CD4-positive, alpha-beta T cell treated with Interleukin-6 for 4 hours (primary cell): Measurements from ENCODE around the gene STX3.
A peak's percentile ranks its signal among the peaks of the same experiment; 100 is the strongest.
"Not testable (repeated sequence)": the region's sequence is repeated elsewhere in the genome, so short reads cannot be mapped to it uniquely, and the experiment has no call there.

Source experiments
- DNase-seq: peaks from one replicate; pipeline ENCODE4 v3.0.0-alpha.2; 2020; ENCODE audit warnings: mixed read lengths

STX3 gene

DNA sequence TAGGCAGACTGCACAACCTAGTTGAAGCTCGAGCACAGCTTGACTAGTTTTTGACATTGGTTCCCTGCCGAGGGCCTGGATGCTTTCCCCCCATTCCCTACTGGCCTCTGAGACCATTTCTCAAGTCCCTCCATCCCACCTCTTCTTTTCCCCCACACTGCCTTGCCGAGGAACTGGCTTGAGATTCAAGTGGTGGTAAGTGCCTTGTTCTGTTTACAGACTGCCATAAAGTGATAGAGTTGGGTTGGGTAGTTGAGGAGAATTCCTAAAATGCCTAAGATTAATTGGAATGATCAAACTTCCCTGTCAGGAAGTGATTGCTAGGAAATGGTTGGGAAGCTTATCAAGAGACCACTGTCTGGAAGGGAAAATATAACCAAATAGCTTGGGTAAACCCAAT lies 39.2 kb downstream of the STX3 start:
- DNase-seq: no peak

DNA sequence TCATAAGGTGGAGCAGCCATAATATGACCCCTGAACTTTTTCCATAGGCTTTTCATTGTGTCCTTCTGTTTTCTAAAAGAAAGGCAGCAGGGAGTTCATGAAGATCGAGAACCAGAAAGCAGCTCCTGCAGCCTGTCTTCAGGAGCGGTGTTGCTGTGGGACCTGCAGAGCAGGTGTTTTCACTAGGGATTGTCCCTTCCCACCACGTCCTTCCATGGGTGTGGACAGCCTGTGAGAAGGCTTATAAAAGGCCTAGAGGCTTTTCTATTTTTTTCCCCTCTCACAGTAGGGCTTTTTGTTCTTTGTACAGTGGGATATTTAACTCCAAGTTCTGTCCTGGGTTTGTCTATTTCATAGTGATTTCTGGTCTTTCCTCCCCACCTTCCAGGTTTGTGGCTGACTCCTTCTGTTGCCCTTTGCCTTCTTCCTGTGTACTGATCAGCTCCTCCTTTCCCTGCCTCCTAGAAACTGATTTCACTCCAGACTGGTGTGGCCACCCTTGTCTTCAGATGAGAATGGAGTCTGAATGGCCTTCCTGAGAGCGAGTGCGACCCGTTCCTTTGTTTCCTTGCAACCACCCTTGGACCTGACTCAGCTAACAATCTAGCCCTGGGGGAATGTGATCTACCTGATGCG lies 45.3 kb downstream of the STX3 start:
- no peak for DNase-seq

DNA sequence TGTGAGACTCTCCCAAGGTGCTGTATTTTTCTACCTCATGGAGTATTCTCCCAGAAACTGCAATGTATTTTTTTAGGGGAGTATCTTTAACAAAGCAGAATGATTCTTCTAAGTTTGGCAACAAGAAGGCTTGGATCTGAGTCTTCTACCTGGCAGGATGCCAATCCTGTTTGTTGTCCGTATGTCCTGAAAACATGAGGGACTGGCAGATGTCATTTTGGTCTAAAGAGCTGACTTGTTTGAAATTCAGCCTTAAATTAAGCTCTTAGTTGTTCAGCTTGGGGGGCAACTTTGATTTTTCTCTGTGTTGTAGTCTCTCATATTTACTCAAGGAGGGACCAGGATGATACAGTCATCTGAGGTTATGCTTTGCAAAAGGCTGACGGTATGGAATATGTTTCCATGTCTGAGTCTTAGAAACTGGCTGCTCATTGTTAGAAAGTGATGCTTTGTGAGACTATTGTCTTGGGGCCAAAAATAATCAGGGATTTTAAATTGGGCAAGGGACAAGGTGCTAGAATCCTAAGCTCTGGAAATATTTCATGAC lies 46.1 kb downstream of the STX3 start:
- no peak for DNase-seq

DNA sequence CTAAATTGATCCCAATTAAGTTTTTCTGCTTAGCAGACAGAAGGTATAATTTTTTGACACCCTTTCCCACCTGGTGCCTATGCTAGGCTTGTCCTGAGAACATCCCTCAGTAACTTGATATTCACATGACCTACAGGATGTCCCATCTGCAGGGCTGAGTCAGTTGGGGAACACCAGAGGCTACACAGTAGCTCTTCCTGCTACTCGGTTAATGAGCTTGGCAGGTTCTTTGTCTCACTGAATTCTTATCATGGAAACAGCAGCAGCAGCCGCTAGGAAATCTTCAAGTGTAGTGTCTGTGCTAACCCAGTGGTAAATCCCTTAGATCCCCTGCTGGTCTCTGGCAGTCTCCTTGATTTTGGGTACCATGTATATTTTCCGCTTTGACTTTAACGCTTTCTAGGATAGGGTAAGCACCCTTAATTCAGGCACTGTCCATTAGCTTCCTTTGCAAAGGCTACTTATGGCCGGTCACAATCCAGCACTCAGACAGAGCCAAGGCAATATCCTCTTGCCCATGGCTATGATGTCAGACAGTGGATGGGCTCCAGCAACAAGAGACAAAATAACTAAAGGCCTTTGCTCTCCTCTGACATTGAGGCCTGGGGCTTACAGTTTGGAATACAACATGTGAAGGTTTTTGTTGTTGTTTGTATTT lies 46.9 kb downstream of the STX3 start:
- DNase-seq: no peak

DNA sequence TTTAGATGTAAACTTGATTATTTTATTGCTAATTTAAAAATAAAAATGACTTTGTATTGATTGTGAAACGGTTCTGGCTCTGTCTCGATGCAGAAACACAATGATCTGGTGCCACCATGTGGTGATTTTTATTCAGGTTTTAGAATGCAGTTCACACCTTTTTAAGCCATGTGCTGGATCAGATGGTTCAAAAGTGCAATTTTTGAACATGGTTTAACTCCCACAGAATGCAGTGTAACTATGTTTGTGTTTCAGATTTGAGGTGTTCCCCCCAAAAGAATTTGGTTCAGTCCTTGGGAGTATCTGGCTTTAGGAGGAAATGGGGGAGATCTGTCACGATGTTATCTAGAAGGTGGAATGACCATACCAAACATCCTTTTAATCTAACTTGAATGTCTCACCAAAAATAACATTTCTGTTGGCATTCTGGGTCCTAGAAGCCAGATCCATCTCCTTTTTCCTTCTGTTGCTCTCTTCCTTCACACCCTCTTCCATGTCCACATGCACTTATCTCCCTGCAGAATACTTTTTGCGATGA lies 47.5 kb downstream of the STX3 start:
- DNase-seq: peak; percentile 56

DNA sequence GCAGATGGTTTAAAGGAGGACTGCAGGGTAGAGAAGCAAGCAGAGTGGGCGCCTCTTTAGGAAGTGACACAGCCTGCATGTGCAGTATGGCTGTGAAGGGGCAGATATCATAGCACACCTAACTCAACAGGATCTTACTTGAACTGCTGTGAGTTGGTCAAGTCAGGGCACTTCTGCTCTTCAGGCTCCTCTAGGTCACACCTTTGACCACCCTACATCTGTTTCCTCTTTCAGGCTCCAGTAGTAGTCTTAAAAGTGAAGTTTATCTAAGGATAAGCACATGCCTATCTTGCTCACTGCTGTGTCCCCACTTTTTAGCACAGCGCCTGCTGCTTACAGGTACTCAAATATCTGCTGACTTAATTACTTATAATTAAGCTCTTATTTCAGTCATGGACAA lies 48.9 kb downstream of the STX3 start:
- no peak for DNase-seq

DNA sequence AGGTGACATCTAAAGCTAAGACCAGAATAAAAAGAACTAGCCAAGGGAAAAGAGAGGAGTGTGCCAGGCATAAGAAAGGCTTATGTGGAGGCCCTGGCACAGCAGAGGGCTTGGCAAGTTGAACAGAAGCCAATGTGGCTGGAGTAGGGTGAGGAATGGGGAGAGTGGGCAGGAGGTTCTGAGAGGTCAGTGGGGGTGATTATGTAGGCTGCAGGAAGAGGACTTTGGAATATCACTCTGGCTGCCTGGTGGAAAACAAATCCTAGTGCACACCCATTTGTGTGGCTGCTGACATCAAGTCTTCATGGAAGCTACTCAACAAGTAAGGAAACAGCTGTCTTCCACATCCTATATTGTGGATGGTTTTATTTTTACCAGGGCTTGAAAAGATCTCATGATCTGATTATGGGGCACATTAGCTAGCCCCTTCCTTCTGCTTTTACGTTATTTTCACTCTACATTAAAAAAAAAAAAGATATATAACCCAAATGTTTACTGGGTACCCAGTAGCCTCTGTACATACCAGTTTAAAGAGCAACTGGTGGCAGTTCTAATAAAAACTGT lies 52.0 kb downstream of the STX3 start:
- DNase-seq: no peak

DNA sequence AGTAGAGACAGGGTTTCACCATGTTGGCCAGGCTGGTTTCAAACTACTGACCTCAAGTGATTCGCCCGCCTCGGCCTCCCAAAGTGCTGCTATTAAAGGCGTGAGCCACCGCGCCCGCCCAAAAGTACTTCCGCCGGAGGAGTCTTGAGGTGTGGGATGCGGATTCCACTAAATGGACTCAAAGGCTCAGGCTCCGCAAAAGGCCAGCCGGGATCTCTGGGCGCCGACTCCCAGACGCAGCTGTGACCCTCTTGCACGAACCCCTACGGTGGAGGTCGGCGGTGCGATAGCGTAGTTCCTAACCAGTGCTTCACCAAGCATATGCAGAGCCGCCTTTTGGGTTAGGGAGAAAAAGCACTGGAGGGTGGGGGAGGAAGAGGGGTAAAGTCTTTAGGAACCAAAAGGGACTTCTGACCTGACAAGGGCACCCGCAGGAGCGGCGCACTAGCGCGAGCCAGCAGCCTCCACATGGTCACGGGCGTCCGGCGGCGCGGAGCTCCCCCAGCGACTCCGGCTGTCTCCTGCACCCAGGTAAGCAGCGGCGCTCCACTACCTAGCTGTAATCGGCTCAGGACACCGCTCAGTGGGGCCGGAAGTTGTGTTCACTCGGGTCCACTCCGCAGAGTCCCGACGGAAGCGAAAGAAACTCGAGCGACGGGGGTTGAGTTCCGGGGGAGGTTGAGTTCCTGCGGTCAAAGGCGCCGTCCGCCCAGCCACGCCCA lies 55.2 kb downstream of the STX3 start, which contains the start of gene MRPL16:
Gene MRPL16 (minus strand): TSS at position 590 of the 722 bp plus-strand sequence. CDS start 120 bp downstream, at position 470.
- DNase-seq: peak; percentile 89

DNA sequence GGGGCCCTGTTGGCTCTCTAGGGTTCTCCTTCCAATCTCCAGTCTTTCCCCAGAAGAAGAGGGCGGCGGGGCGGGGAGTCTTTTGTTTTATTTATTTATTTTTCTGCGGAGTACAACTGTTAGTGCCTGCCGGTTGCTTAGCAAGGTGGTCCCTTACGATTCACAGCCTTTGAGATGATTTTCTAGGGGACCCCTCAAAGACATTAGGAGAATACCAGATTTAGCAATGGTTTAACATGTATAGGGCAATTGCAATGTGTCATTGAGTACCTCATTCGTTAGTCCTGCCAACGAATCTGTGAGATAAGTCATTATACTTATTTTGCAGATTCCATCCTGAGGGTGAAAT lies 55.7 kb downstream of the STX3 start:
- no peak for DNase-seq

DNA sequence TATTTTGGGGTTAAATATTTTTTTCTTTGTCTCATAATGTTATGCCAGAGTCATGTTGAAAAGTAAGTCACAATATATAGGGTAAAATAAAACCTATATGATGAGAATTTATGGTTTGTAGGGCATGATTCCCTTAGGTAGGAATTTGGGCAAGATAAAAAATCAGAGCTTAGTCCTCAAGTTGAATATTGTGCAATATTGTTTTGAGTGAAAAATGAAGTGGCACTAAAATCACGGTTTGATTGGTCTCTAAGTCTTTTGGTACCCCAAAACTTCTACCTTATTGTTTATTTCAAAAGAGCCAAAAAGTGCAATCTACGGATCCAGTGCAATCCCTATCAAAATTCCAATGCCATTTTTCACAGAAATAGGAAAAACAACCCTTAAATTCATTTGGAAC lies 57.0 kb downstream of the STX3 start:
- DNase-seq: no peak

DNA sequence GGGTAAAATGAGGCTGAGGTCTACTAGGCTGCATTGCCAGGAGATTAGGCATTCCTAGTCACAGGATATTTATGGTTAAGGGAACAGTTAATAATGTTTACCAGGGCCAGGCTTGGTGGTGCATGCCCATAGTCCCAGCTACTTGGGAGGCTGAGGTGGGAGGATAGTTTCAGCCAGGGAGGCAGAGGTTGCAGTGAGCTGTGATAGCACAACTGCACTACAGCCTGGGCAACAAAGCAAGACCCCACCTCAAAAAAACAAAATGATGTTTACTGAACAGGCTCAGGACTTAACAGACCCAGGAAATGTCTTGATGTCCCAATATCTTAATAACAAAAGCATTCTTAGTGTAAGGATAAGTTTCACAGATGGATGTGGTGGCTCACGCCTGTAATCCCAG lies 58.2 kb downstream of the STX3 start:
- no peak for DNase-seq

DNA sequence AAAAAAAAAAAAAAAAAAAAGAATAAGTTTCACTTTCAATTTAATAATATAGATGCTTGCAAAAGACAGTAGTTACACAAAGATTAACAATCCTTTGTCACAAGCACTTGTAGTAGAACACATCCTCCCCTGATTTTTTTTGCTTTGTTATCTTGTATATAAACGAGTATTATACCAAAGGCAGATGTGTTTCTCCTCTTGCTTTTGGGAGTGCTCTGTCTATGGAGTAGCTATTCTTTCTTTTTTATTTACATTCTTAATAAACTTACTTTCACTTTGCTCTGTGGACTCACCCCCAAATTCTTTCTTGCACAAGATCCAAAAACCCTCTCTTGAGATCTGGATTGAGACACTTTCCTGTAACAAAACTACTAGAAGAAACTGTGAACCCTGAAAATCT lies 58.8 kb downstream of the STX3 start:
- no peak for DNase-seq

DNA sequence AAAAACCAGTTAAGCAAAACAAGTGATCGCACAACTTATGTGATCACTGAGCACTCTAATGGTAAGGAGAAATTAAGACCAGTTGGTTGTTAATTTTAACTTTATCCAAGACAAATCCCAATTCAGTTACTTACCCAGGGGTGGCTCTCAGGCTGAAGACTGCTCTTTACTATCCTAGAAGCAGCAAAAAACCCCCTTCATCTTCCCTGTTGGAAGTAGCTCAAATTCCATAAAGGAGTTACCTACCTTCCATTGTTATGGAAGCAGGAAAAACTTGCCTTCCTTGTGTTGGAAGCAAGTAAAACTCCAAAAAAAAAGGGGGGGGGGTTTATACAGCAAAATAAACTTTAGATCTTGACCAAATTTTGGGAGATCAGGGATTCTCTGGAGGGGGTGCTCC lies 60.6 kb downstream of the STX3 start:
- DNase-seq: no peak

DNA sequence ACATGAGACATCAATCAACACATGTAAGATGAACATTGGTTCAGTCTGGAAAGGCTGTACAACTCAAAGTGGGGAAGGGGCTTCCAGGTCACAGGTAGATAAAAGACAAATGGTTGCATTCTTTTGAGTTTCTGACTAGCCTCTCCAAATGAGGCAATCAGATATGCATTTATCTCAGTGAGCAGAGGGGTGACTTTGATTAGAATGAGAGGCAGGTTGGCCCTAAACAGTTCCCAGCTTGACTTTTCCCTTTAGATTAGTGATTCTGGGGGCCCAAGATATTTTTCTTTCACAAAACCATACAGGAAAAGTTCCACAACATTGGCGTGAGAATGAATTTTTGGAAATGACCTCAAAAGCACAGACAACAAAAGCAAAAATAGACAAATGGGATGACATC lies 61.3 kb downstream of the STX3 start:
- DNase-seq: not testable (repeated sequence)

DNA sequence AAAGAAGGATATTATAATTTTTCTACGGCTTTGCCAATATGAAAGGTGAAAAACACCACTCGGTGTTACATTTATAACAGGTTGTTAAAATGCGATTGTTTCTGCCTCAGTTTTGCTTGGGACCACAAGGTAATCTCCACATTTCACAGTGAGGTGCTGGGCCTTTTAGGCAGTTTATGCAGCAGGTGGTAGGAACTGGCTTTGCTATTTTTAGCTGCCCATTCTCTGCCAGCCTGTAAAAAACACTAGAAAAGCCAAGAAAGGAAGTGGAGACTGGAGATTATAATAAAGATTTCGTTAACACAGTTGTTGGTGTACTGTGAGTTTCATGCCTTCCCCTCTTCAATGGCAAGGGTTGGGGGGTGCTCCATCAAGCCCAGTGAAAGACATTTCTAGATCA lies 63.4 kb downstream of the STX3 start:
- DNase-seq: no peak

DNA sequence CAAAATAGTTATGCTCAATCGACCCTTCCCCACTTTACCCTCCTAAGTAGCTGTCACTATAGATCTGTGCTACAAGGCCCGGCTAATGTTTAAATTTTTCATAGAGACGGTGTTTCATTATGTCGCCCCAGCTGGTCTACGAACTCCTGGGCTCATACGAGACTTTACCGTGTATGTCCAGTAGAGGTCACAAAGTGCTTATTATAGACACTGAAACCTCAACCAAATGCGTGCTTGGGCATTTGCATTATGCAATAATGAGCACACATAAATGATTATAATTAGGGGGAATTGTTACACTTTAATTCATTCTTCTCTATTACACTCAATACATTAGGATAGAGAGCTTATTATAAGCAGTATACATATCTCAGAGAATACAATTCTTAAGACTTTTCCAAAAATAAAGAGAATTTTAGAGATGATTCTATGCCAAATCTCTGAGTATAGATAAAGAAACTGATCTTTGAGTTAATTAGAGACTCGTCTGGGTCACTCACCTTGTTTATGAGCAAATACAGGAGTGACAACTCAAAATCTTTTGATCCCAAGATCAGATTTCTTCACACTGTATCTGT lies 67.9 kb downstream of the STX3 start:
- DNase-seq: peak; percentile 28

DNA sequence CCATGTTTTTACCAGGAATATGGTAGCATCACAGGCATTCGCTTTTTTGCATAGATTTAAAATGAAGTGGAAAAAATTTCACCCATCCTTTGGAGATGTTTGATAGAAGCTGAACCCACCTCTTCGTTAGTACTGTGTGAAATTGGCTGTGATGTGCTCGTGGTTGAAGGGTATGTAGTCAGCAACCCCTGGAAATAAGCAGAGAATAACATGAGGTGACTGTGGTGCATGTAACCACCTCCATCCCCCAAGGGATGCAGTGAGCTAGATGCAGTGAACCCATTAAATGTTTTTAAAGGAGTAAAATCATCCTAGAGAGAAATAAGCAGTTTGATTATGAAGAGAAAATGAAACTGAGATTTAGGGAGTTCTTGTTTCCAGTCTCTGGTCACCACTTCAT lies 74.2 kb downstream of the STX3 start:
- no peak for DNase-seq

DNA sequence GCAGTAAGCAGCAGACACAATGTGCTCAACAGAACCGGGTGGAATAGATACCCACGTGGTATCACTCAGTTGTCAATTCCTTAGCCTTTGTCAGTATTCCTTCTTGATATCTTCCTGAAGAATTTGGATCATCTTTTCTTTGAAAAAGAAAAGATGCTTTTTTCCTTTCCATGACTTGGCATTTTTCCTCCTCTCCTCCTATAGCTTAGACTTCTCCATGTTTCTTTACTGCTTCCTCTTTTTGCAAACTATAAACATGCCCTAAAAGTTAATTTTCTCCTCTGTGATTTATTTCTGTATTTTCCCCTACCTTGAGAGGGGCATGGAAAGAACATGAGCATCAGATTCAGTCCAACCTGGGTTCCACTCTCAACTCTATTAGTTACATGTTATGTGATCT lies 78.4 kb downstream of the STX3 start:
- DNase-seq: no peak

DNA sequence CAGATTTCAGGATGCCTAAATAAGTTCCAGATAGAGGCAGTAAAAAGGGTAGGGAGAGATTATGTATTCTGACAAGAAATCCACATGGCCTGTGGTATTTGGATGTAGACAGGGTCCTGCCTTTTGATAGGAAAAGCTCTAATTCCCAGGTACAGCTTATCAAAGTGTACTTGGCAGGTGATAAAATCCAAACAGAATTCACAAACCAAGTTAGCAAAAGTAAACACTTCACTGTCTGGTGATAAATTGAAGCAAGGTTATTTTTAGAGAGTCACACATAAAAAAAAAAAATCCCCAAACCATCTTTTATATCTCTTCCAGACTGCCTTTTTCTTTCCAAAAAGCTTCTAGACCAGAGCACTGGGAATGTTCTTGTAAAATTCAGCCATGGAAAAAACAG lies 84.4 kb downstream of the STX3 start:
- DNase-seq: no peak

DNA sequence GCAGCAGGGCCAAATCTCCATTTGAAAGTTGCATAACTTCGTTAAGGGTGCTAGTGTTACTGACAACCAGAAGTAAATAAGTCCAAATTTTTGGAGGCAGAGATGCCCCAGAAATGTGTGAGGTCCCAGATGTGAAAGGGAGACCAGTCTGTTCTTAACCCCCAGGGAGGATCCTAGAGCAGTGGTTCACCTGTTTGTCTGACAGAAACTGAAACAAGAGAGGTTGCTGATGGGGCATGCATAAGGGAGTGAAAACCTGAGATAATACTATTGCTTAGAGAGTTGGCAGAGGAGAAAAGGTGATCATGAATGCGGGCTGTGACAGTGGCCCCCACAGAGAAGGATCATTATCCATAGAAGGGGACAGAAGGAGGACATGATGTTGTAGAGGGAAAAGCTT lies 86.3 kb downstream of the STX3 start:
- no peak for DNase-seq

DNA sequence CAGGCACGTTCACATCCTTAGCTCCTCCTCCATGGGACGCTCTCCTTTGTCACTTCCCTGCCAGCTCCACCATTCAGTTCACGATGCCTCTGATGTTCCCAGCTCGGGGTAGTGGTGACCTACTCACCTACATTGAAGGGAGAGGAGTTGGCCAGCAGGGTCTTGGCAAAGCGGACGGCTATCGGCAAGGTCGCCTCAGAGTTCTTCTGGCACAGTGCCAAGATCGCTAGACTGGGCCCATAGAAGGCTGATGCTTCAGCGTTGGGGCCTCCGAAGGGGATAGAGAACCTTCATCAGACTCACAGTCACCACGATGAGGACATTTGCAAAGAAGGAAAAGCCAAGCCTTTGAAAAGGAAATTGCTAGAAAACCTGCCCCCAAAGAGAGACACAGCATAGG lies 87.1 kb downstream of the STX3 start:
- no peak for DNase-seq

DNA sequence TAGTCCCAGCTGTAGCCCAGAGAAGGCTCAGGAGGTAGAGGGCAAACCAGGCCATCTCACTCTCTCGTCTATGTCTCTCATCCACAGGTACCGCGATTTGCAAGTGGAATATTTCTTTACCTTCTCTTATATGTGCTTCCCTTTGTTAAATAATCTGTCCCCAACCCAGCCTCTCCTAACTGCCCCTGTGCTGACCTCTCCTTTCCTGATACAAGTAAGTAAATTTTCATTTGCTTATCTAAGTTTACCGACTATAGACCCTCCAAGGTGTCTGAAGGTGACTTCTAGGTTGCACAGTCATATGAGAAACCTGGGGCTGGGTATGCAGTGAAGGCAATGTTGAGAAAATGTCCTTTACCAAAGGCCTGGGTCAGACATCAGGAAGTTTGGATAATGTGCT lies 90.2 kb downstream of the STX3 start, which contains the start of gene CBLIF:
Gene CBLIF (minus strand): TSS at position 101 of the 400 bp plus-strand sequence. CDS start 46 bp downstream, at position 55.
- no peak for DNase-seq

DNA sequence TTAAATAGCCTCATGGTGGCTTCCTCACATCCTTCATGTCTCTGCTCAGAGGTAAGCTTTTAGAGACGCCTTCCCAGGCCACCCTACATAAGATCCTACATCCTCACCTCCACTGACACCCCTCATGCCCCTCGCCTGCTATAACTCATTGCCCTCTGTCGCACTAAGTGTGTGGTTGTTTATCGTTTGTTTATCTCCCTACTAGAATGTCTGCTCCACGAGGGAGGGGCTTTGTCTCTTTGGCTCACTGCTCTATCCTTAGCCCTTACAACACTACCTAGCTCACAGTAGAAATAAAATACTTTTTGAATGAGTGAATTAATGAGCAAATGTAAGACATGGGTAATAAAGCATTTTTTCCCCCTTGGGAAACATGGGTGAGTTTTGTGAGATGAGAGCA lies 91.4 kb downstream of the STX3 start:
- DNase-seq: no peak
